Tibial nerve (tissue), 4 donors: Measurements from ENCODE around the gene VPS26C. TPM values are rescaled to one million over a fixed set of nuclear protein-coding genes. Genes with fewer than 3 reads are reported as not detected.

Experiments used
- DNase-seq, 2 donors: peaks; one replicate each; pipeline ENCODE4 v3.0.0-alpha.2; 2019; ENCODE audit warnings: low spot score in 2 of 2
- H3K27ac ChIP-seq, 4 donors: fragments of 200-600 bp; sonication (generic) in 3 of 4; one replicate each; pipeline ENCODE4 v1.5.1; 2017 to 2019; ENCODE audit warnings: mild to moderate bottlenecking in 1 of 4
- H3K27me3 ChIP-seq, 2 donors: fragments of 200-600 bp; sonication (generic) in 1 of 2; one replicate each; pipeline versions ENCODE4 v1.5.1 to v1.6.0; 2017 to 2019
- H3K36me3 ChIP-seq, 3 donors: fragments of 200-600 bp; sonication (generic); one replicate each; pipeline ENCODE4 v1.5.1; 2018 to 2019
- H3K4me1 ChIP-seq, 4 donors: fragments of 200-600 bp; sonication (generic) in 3 of 4; one replicate each; pipeline ENCODE4 v1.5.1; 2017 to 2019
- H3K4me3 ChIP-seq, 4 donors: fragments of 200-600 bp; sonication (generic) in 3 of 4; one replicate each; pipeline ENCODE4 v1.5.1; 2017 to 2019; ENCODE audit warnings: mild to moderate bottlenecking in 1 of 4, moderate library complexity in 1 of 4
- H3K9me3 ChIP-seq, 4 donors: fragments of 200-600 bp; sonication (generic) in 3 of 4; one replicate each; pipeline ENCODE4 v1.5.1; 2017 to 2019
- EP300 ChIP-seq, 2 donors: sonication (generic); formaldehyde crosslinking; IDR thresholded peaks; one replicate each; pipeline ENCODE4 v1.6.1; 2017; ENCODE audit warnings: antibody characterized with exemption in 2 of 2, mild to moderate bottlenecking in 1 of 2
- POLR2A ChIP-seq, 2 donors: fragments of 450-650 bp; IDR thresholded peaks; one replicate each; pipeline ENCODE4 v1.6.1; 2017; ENCODE audit warnings: antibody characterized with exemption in 2 of 2, mild to moderate bottlenecking in 2 of 2, moderate library complexity in 2 of 2
- WGBS, 2 donors: methylation state at CpG; one replicate each; pipeline ENCODE4 v1.1.5; 2018; 5-methylcytosine and 5-hydroxymethylcytosine counted together
- total RNA-seq, 4 donors: library from RNA; depleted of rRNA; stranded (reverse); fragments of >200 nt; gene quantifications; one replicate each; pipeline ENCODE4 v1.1.0, GENCODE V29; 2016
- TF ChIP-seq, protein P1 (sequence below), 5 experiments: fragments of 200-600 bp in 3 of 5; fragments of 450-650 bp in 2 of 5; sonication (generic) in 3 of 5; IDR thresholded peaks; one replicate each; pipeline ENCODE4 v1.5.1; 2016 to 2019; ENCODE audit warnings: antibody characterized with exemption in 5 of 5, mild to moderate bottlenecking in 3 of 5, moderate library complexity in 2 of 5

VPS26C gene
- total RNA-seq, 4 donors from 2014 or later, result 34.7 to 55.8 (median 51.6) TPM

DNA sequence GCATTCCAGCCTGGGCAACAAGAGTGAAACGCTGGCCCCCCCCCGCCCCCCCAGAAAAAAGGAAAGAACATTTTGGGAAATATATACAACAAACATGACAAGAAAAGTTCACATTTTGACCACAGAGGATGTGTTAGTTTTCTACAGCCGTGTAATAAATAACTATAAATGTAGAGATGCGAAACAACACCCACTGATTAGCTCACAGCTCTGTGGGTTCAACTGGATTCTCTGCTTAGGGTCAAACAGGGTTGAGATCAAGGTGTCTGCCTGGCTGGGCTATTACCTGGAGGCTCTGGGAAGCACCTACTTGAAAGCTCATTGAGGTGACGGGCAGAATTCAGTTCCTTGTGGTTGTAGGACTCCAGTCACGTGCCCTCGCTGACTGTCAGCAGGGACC is 11.1 kb upstream of the VPS26C start:
- Histone ChIP-seq H3K27ac (no peak overlapping the region), H3K4me3 (no peak overlapping the region), H3K36me3 (no peaks in the 10 kb centered on the region), H3K27me3 (no peaks in the 10 kb centered on the region), H3K4me1 (no peaks in the 10 kb centered on the region), H3K9me3 (no peaks in the 10 kb centered on the region)
- WGBS, 2 donors, result 82% methylated on average over 7 of the region's 7 CpGs
- DNase-seq, result no peak
- TF ChIP-seq POLR2A (IDR thresholded peaks at IDR 0.05), result no peak
- TF ChIP-seq, protein P1, sequence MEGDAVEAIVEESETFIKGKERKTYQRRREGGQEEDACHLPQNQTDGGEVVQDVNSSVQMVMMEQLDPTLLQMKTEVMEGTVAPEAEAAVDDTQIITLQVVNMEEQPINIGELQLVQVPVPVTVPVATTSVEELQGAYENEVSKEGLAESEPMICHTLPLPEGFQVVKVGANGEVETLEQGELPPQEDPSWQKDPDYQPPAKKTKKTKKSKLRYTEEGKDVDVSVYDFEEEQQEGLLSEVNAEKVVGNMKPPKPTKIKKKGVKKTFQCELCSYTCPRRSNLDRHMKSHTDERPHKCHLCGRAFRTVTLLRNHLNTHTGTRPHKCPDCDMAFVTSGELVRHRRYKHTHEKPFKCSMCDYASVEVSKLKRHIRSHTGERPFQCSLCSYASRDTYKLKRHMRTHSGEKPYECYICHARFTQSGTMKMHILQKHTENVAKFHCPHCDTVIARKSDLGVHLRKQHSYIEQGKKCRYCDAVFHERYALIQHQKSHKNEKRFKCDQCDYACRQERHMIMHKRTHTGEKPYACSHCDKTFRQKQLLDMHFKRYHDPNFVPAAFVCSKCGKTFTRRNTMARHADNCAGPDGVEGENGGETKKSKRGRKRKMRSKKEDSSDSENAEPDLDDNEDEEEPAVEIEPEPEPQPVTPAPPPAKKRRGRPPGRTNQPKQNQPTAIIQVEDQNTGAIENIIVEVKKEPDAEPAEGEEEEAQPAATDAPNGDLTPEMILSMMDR (IDR thresholded peaks at IDR 0.05), result no peak
- TF ChIP-seq EP300 (IDR thresholded peaks at IDR 0.05), result no peak

DNA sequence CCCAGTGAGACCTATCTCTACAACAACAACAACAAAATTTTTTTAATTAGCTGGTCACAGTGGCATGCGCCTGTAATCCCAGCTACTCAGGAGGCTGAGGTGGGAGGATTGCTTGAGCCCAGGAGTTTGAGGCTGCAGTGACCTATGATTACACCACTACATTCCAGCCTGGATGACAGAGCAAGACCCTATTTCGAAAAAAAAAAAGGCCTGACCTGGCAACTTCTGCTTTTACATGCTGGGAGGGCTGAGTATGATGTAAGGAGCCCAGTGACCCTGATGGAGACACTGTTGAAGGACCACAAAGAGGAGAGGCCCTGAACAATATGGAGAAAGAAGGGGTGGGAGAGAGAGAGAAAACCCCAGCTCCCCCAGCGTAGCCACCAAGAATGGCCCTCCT is 9.2 kb upstream of the VPS26C start:
- H3K4me1 ChIP-seq, result no peaks in the 10 kb centered on the region
- H3K9me3 ChIP-seq, result no peaks in the 10 kb centered on the region
- DNase-seq, result no peak
- H3K36me3 ChIP-seq, result no peaks in the 10 kb centered on the region
- WGBS, 2 donors, result 85 to 96% methylated on average over 3 of the region's 3 CpGs
- H3K27ac ChIP-seq, result no peak overlapping the region
- TF ChIP-seq, protein P1 (IDR thresholded peaks at IDR 0.05), result no peak
- no peak overlapping the region for H3K4me3 ChIP-seq
- H3K27me3 ChIP-seq, result no peaks in the 10 kb centered on the region

DNA sequence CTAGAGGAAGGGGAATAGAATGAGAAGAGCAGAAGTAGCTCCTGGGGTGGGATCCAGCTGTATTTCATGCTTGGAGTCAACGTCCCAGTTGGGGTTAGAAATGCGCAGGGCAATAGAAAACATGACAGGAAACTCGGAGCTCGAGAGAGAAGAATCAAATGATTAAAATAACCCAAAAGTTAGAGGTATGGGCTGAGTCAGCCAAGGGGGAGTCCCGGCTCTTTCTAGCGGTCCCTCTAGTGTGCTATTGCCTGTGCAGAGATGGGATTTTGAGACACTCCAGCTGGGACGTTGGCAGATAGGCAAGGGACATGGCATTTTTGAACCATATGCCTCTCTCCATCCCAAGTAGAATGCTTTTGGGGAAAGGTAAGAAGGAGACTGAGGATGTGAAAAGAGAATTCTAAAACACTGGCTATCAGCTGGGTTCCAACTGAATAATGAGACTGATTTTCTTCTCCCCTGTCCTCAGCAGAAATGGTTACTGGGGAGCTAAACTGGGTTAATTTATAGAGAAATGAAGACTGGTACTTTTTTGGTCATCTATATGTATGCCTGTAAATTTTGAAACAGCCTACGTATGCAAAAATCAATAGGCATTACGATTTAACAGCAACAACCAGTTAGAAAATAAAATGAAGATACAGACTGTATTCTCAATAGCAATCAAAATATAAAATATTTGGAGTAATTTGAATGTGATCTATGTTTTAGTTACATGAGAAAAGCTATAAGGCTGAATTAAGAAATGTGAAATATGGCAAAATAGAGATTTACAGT is 7.0 kb upstream of the VPS26C start:
- Histone ChIP-seq H3K4me1 (no peaks in the 10 kb centered on the region), H3K4me3 (no peak overlapping the region), H3K9me3 (no peaks in the 10 kb centered on the region), H3K27ac (no peak overlapping the region), H3K36me3 (no peaks in the 10 kb centered on the region), H3K27me3 (no peaks in the 10 kb centered on the region)
- no peak for DNase-seq
- TF ChIP-seq, protein P1 (IDR thresholded peaks at IDR 0.05), result no peak
- TF ChIP-seq EP300 (IDR thresholded peaks at IDR 0.05), result no peak
- TF ChIP-seq POLR2A (IDR thresholded peaks at IDR 0.05), result no peak
- WGBS, 2 donors, result 50 to 53% methylated on average over 9 of the region's 9 CpGs

DNA sequence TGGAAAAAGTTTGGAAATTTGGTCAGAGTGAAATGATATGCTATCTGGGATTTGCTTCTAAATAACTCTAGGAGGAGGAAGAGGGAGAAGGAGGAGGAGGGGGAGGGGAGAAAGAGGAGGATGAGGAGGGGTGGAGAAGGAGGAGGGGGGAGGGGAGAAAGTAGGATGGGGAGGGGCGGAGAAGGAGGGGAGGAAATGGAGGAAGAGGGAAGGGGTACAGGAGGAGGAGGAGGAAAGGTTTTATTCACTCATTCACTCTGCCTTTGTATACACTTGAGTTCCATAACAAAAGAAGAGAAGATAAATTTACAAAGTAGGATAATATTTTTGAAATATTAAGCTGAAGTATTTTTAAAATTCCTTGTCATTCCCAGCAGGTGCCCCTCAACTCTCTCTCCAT is 6.3 kb upstream of the VPS26C start:
- Histone ChIP-seq H3K4me3 (no peak overlapping the region), H3K27me3 (no peaks in the 10 kb centered on the region), H3K27ac (no peak overlapping the region), H3K9me3 (no peaks in the 10 kb centered on the region), H3K4me1 (peaks cover 0 to 5% (median under 1%) of the 10 kb centered on the region in 4 donors), H3K36me3 (no peaks in the 10 kb centered on the region)
- 52 to 55% methylated on average over 1 of the region's 1 CpG for WGBS, 2 donors
- TF ChIP-seq EP300 (IDR thresholded peaks at IDR 0.05), result no peak
- TF ChIP-seq, protein P1 (IDR thresholded peaks at IDR 0.05), result no peak
- TF ChIP-seq POLR2A (IDR thresholded peaks at IDR 0.05), result no peak
- no peak for DNase-seq

DNA sequence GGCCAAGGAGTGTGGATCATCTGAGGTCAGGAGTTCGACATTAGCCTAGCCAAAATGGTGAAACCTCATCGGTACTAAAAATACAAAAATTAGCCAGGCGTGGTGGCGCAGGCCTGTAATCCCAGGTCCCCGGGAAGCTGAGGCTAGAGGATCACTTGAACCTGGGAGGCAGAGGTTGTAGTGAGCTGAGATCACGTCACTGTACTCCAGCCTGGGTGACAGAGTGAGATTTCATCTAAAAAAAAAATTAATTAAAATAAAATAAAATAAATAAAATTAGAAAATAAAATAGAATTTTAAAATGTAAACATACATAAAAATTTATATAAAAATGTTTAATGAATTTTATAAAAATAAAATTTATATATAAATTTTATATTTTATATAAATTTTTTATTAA is 5.8 kb upstream of the VPS26C start:
- Histone ChIP-seq H3K27ac (no peak overlapping the region), H3K27me3 (no peaks in the 10 kb centered on the region), H3K4me3 (no peak overlapping the region), H3K36me3 (no peaks in the 10 kb centered on the region), H3K9me3 (no peaks in the 10 kb centered on the region), H3K4me1 (peaks cover 0 to 9% (median 3%) of the 10 kb centered on the region in 4 donors)
- TF ChIP-seq, protein P1 (IDR thresholded peaks at IDR 0.05), result no peak
- TF ChIP-seq POLR2A (IDR thresholded peaks at IDR 0.05) (no peak), EP300 (IDR thresholded peaks at IDR 0.05) (no peak)
- WGBS, 2 donors, result 88 to 93% methylated on average over 6 of the region's 6 CpGs
- DNase-seq, result no peak
